ENCODE results near the gene CHD3. TPM values are rescaled to one million over a fixed set of nuclear protein-coding genes. Genes with fewer than 3 reads are reported as not detected.
A peak's percentile ranks its signal among the peaks of the same experiment; 100 is the strongest.

CHD3 gene
- total RNA-seq, 2 experiments from 2014 or later, result 130 to 139 TPM

DNA sequence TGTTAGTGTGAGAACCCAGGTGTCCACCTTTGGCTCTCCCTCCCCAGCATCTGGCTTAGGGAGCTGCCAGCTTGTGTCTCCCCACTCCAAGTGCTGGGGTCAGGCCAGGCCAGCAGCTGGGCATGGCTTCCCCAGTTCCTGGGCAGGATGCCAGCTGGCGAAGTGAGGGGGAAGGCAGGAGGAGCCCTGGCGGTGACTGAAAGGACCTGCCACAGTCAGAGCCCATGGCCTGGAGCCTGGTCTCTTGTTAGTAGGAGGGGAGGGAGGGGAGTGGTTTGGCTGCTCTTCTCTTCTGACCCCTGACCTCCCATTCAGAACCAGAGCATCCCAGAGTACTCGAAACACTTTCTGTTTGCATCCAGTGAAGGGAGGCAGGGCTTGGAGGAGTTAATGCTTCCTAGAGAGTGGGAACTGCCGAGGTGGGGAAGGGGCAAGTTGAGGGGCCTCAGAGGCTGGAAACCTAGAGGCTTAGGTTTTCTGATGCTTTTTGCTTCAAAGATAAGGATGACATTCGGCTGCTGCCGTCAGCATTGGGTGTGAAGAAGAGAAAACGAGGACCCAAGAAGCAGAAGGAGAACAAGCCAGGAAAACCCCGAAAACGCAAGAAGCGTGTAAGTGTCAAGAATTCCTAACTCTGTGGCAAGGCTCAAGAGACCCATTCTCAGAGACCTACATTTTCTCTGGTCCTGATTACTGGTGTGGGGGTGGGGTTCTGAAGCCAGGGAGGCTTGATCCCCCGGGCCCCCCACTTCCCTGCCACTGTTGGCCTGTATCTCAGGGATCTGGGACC is 772 bp downstream of the CHD3 start:
- no peaks in the 10 kb centered on the region for H3K9me3 Mint-ChIP-seq
- ChIA-PET POLR2A (interaction anchor here (0.9 to 1.8 kb wide), 4 partner anchors 9 to 100 kb away, joined by 3 to 9 read pairs (median 4); no protein-coding TSS in a partner anchor), CTCF (interaction anchor here (1.0 to 1.1 kb wide), 3 partner anchors 18 to 152 kb away, joined by 3 to 4 read pairs (median 3); no protein-coding TSS in a partner anchor)
- no peak for ATAC-seq
- H3K4me1 Mint-ChIP-seq (ENCODE audit: low read depth), result peaks cover 10% of the 10 kb centered on the region
- H3K36me3 Mint-ChIP-seq (ENCODE audit: low read depth), result peaks cover 36% of the 10 kb centered on the region
- H3K27me3 Mint-ChIP-seq, result no peaks in the 10 kb centered on the region
- DNase-seq, result peak; percentile 62
- intact Hi-C loops (cut with micrococcal nuclease), result loop anchor here (5.0 kb wide), 1 partner anchor 47 kb away; no protein-coding TSS in a partner anchor
- H3K4me3 Mint-ChIP-seq, result no peak overlapping the region
- no peak overlapping the region for H3K27ac Mint-ChIP-seq
- TF ChIP-seq CTCF (IDR thresholded peaks at IDR 0.05), result no peak

DNA sequence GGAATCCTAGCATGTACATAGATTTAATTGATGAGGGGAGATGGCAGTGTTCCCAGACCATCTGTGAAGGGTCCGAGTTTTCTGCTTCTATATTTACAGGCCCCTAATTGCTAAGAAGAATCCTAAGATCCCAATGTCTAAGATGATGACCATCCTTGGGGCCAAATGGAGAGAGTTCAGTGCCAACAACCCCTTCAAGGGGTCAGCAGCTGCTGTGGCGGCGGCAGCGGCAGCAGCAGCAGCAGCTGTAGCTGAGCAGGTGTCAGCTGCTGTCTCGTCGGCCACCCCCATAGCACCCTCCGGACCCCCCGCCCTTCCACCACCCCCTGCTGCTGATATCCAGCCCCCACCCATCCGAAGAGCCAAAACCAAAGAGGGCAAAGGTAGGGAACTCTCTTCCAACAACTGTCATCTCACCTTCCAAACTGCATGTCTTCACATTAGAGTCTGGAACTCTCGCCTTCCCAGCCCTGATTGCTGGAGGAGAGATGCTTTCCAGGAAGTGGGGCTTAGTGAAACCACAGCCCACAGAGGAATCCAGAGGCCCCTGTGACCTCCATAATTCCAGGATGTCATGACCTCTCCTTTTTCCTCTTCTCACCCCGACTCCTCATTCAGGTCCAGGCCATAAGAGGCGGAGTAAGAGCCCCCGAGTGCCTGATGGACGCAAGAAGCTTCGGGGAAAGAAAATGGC is 4.7 kb downstream of the CHD3 start:
- DNase-seq (no peak), ATAC-seq (no peak)
- peaks cover 20% of the 10 kb centered on the region for H3K4me1 Mint-ChIP-seq (ENCODE audit: low read depth)
- ChIA-PET POLR2A (interaction anchor here (1.1 kb wide), 1 partner anchor 17 kb away, joined by 3 read pairs; no protein-coding TSS in a partner anchor), CTCF (interaction anchor here (1.8 kb wide), 1 partner anchor 97 kb away, joined by 6 read pairs; no protein-coding TSS in a partner anchor)
- no peak overlapping the region for H3K4me3 Mint-ChIP-seq
- no peak for TF ChIP-seq CTCF (IDR thresholded peaks at IDR 0.05)
- H3K36me3 Mint-ChIP-seq (ENCODE audit: low read depth), result peaks cover 63% of the 10 kb centered on the region
- no peak overlapping the region for H3K27ac Mint-ChIP-seq
- no peaks in the 10 kb centered on the region for H3K27me3 Mint-ChIP-seq
- H3K9me3 Mint-ChIP-seq, result no peaks in the 10 kb centered on the region
- intact Hi-C loops (cut with micrococcal nuclease), result no loop called here

GRCh38 chr17:7894226-7894625 is 5.6 kb downstream of the CHD3 start:
- Mint-ChIP-seq H3K27ac (no peak overlapping the region), H3K4me1 (ENCODE audit: low read depth) (peaks cover 18% of the 10 kb centered on the region), H3K9me3 (no peaks in the 10 kb centered on the region), H3K36me3 (ENCODE audit: low read depth) (peaks cover 63% of the 10 kb centered on the region), H3K4me3 (no peak overlapping the region), H3K27me3 (no peaks in the 10 kb centered on the region)
- no peak for ATAC-seq
- no peak for TF ChIP-seq CTCF (IDR thresholded peaks at IDR 0.05)
- ChIA-PET POLR2A (no interaction called here), CTCF (interaction anchor here (1.8 kb wide), 1 partner anchor 96 kb away, joined by 6 read pairs; no protein-coding TSS in a partner anchor)
- intact Hi-C loops (cut with micrococcal nuclease), result no loop called here
- DNase-seq, result no peak

- intact Hi-C loops (cut with micrococcal nuclease), result loop anchor here (5.0 kb wide), 1 partner anchor 33 kb away; no protein-coding TSS in a partner anchor
- ATAC-seq (no peak), DNase-seq (no peak)
- H3K9me3 Mint-ChIP-seq, result no peaks in the 10 kb centered on the region
- H3K36me3 Mint-ChIP-seq (ENCODE audit: low read depth), result peaks cover 63% of the 10 kb centered on the region
- CTCF ChIA-PET, result interaction anchor here (0.6 kb wide), 1 partner anchor 460 kb away, joined by 3 read pairs; the partner anchor contains the start of gene TMEM102
- H3K4me1 Mint-ChIP-seq (ENCODE audit: low read depth), result peaks cover 15% of the 10 kb centered on the region
- H3K4me3 Mint-ChIP-seq, result no peak overlapping the region
- POLR2A ChIA-PET, result interaction anchor here (1.2 kb wide), 1 partner anchor 9 kb away, joined by 4 read pairs; no protein-coding TSS in a partner anchor
- H3K27ac Mint-ChIP-seq, result no peak overlapping the region
- TF ChIP-seq CTCF (IDR thresholded peaks at IDR 0.05), result no peak
- H3K27me3 Mint-ChIP-seq, result no peaks in the 10 kb centered on the region
These were observed 6.3 kb downstream of the CHD3 start for GRCh38 chr17:7894866-7895265.
